GM21717 (cell line): ENCODE measurements around the gene TTC5.
A peak's percentile ranks its signal among the peaks of the same experiment; 100 is the strongest.
"Not testable (repeated sequence)": the region's sequence is repeated elsewhere in the genome, so short reads cannot be mapped to it uniquely, and the experiment has no call there.

Experiments used
- ATAC-seq: cut with Tn5 transposase; IDR thresholded peaks from one replicate; pipeline ENCODE4 v1.9.1; 2021; ENCODE audit warnings: mild to moderate bottlenecking, moderate library complexity; ENCODE audit not compliant: unreplicated experiment

TTC5 gene

DNA sequence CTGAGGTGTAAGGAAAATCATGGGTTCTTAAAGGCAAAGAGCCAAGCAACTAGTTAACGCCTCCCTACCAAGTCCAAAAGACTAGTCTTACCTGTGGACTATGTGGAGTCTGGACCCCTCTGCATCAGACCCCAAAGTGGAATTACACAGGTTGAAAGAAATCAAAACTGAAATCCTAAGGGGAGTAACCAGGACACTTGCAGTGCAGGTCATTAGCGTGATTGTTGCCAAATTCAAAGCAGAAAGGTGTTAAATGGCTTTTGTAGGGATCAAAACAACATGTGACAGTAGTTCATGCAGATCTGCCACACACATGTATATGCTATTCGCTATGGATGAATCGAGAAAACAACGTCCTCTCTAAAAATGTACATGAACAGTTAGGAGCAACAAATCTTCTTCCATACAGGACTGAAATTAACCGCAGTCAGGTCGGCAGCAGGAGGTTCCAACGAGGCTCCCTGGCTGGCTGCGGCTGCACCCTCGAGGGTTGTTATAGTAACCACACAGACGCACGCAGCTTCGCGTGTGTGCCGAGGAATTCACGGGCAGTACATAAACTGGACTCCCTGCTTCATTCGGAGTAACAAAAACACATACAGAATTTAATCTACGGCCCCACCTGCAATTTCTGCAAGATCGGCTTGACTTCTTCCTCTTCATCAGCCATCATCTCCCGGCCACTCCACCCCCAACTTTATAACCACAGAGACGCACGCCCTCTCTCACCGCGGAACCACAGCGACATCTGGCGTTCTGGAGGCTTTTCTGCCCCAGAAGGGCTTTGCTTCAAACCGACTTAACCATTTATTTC is at the start of gene TTC5:
TTC5 (minus strand) TSS at position 687 of the 814 bp plus-strand sequence; CDS start at position 673, 14 bp downstream.
- ATAC-seq, result peak; percentile 89

GRCh38 chr14:20350860-20351259 is 45.1 kb upstream of the TTC5 start:
- ATAC-seq, result no peak

DNA sequence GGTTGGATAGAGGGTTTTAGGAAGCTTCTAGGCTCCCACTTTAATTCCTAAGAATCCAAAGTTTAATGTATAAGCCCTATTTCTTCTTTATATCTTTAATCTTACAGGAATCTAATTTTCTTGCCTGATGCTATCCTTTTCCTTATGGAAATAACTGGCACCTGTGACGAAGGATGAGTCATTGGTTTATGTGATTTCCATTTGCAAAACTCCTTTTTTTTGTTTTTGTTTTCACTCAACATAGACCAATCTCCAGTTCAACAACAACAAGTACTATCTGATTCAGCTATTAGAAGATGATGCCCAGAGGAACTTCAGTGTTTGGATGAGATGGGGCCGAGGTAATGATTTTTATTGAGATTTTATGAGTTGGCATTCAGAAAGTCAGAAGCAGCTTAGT is 44.5 kb upstream of the TTC5 start:
- no peak for ATAC-seq

DNA sequence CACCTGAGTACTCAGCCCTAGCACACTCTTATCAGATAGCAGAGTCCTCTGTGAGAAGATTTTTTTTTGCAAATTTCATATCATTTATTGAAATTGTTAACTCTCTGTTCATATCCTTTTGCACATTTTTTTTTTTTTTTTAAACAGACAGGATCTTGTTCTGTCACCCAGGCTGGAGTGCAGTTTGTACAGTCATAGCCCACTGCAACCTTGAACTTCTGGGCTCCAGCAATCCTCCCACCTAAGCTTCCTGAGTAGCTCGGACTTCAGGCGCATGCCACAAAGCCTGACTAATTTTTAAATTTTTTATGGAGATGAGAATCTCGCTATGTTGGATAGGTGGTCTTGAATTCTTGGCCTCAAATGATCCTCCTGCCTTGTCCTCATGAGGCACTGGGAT is 42.0 kb upstream of the TTC5 start:
- ATAC-seq, result no peak

- no peak for ATAC-seq
Measured at GRCh38 chr14:20346713-20347112, 41.0 kb upstream of the TTC5 start.

DNA sequence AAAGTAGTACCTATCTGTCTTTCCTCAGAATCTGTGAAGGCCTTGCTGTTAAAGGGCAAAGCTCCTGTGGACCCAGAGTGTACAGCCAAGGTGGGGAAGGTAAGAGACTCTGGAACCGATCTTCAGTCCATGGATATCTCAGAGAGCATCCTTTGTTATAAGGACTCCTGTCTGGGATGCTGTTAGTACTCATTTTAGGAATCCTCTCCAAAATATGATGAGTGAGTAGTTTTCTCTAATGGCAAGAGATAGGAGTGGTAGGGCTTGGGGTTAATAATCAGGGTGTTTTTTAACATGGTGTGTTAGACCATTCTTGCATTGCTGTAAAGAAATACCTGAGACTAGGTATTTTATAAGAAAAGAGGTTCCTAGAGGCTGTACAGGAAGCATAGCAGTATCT is 39.6 kb upstream of the TTC5 start:
- ATAC-seq, result no peak

DNA sequence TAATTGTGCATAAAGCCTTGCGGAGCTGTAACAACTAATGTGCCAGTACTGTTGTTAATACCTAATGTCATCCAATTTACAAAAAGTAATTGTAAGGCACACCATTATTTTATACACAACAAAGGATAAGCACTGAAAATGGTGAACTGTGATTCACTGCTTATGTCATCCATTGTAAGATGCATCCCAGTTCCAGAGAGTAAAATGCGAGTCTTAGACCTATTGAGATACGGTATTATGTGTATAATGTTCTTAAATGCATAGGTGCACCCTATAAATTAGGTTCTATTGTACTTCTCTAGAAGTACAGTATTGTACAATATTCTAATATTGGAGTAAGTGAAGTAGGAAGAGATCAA is 38.1 kb upstream of the TTC5 start:
- ATAC-seq, result no peak

- peak; percentile 92 for ATAC-seq
Measured at GRCh38 chr14:20343092-20343861, 37.5 kb upstream of the TTC5 start, which contains the start of gene PARP2. Gene PARP2, plus strand, starts transcription at chr14:20343635. Its CDS starts 7 bp downstream, at chr14:20343642.

DNA sequence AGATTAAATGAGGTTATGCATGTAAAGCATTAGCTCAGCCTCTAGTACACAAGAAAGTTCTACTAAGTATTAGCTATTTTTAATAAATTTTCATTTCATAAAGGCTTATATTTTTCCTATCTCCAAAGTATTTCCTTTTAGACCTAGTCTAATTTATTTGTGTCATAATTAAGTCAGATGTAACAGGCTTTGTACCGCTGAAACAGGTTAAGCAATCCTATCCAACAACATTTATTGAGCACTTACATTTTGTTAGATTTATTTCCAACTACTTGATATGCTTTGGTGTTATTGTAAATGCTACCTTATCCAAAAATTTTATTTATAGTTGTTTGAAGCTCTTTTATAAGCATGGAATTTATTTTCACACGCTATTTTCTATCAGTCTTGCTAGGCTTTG is 35.9 kb upstream of the TTC5 start:
- no peak for ATAC-seq

- ATAC-seq, result not testable (repeated sequence)
Measured at GRCh38 chr14:20341032-20341431, 35.3 kb upstream of the TTC5 start.

- ATAC-seq, result no peak
Measured at GRCh38 chr14:20334017-20334416, 28.3 kb upstream of the TTC5 start.

GRCh38 chr14:20333494-20333841 is 27.7 kb upstream of the TTC5 start:
- no peak for ATAC-seq

- peak; percentile 95 for ATAC-seq
Measured at GRCh38 chr14:20332788-20333493, 27.2 kb upstream of the TTC5 start, which contains the start of gene CCNB1IP1. Gene CCNB1IP1, minus strand, starts transcription at chr14:20333279. Its CDS starts 16,756 bp downstream, at chr14:20316523.

DNA sequence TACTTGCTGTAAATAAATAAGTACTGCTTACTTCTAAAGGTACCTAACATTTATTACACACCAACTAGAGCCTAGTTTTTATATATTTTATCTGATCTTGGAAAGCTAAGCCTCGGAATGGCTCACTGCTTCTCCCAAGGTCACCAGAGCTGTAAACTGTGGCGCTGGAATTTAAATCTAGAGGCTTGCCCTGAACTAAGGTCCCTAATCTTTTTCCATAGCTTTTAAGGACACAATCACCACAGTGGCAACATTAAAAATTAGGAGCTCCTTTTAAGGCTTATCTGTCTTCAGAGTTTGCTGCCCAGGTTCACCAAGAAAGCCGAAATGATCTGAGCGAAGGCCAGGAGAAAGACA is 26.7 kb upstream of the TTC5 start:
- no peak for ATAC-seq

- no peak for ATAC-seq
Measured at GRCh38 chr14:20331053-20331613, 25.4 kb upstream of the TTC5 start.

DNA sequence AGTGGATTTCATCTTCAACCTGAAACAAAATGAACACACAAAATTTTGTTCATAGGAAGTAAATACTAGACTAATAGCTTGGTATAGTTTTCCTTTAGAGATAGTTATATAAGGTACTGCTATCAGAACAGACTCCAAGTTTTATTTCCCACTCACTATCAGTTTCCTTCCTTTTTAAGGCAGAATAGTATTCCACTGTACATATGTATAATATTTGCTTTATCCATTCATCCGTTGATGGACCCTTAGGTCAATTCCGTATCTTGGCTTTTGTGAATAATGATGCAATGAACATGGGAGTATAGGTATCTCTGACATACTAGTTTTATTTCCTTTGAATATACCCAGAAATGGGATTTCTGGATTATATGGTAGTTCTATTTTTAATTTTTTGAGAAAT is 23.6 kb upstream of the TTC5 start:
- ATAC-seq, result no peak

DNA sequence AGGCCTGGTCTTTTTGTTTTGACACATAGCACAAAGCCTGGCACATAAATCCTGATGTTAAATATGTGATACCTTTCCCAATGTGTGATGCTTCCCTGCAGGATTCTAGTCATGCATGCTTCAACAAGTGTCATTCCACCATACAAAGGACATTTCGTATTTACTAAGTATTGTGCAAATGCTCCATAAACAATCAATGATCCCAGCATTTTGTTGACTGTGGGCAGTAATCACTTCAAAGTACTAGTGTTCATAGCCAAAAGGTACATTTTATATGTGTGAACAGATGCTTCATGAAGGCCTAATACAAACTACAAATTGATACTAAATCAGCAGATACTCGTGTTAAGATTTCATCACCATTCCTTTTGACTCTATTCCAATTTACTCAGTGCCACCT is 23.0 kb upstream of the TTC5 start:
- no peak for ATAC-seq

- no peak for ATAC-seq
Measured at GRCh38 chr14:20327005-20327869, 21.5 kb upstream of the TTC5 start.

DNA sequence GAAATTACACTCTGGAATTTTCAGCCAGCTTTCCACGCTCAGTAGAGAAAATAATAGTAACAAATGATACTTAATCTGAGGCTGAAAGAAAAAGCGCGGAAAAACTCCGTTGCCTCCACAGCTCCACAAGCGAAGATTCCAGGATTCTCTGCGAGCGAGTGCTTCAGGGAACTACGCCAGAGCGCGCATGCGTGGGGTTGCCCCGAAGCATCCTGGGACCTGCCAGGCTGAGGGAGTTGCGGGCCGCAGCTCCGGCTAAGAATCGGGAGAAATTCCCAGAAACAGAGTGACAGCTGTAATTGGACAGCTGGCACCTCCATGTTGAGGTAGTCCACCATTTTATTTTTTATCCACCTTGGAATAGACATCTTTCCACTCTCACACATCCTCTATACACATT is 12.0 kb upstream of the TTC5 start:
- no peak for ATAC-seq

DNA sequence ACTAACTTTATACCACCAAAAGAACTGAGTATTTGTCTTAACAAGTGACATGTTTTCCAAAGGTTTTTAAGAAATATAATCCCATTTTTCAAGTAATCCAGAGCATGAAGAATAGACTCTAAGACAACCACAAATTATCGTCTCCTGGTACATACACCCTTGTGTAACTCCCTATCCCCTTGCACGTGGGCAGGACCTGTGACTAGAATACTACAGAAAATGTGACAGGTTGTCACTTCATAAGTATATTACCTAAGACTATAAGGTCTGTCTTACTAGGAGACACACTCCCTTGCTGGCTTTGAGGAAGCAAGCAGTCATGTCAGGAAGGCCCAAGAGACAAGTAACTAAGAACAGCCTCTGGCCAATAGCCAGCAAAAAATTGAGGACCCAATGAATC is 8.3 kb upstream of the TTC5 start:
- no peak for ATAC-seq
